NCI-H128 (cell line): ENCODE results near the gene INHBC.

Experiments used
- DNase-seq: peaks from one replicate; lab custom pipeline; 2025; ENCODE audit not compliant: unreplicated experiment; lab: John Stamatoyannopoulos, UW

INHBC gene

DNA sequence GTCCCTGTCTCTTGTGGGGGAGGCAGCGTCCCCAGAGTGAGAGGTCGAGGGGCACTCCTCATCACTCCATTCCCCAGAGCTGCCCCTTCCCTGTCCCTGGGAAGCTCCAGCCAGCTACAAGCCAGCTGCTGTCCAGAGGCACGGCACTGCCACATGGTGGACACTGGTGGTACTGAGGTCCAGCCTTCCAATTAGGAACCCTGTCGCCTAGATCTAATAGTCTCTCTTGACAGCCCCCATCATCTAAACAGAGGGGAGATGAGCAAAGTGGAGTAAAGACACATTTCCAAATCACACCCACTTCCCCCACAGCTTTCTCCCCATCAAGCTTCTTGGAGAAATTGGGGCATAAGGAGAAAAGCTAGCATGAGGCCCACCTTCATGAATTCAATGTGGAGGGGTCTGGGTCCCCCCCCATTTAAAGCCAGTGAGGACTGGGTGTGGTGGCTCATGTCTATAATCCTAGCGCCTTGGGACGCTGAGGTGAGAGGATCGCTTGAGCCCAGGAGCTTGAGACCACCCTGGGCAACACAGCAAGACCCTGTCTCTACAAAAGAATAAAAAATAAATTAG, 18.4 kb downstream of the INHBC start:
- DNase-seq, result peak; percentile 71

GRCh38 chr12:57454213-57454565, 19.6 kb downstream of the INHBC start:
- DNase-seq, result no peak

- DNase-seq, result no peak
Measured at GRCh38 chr12:57454566-57455373, 20.2 kb downstream of the INHBC start, which contains the start of gene INHBE. TSS of gene INHBE (plus strand) at chr12:57455307. CDS start at chr12:57455537, 230 bp downstream.

DNA sequence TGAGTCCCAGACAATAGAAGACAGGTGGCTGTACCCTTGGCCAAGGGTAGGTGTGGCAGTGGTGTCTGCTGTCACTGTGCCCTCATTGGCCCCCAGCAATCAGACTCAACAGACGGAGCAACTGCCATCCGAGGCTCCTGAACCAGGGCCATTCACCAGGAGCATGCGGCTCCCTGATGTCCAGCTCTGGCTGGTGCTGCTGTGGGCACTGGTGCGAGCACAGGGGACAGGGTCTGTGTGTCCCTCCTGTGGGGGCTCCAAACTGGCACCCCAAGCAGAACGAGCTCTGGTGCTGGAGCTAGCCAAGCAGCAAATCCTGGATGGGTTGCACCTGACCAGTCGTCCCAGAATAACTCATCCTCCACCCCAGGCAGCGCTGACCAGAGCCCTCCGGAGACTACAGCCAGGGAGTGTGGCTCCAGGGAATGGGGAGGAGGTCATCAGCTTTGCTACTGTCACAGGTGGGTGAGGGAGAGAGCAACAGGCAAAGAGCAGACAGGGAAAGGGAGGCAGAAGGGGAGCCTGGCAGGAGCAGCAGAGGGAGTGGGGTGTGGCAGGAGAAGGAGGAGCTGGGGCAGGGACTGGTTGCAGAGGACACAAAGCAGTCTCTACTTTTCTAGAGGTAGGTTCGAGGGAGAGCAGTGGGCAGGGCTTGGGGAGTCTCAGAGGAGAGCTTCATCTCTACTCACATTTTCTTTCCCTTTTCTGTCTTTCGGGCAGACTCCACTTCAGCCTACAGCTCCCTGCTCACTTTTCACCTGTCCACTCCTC, 21.0 kb downstream of the INHBC start:
- DNase-seq, result no peak

DNA sequence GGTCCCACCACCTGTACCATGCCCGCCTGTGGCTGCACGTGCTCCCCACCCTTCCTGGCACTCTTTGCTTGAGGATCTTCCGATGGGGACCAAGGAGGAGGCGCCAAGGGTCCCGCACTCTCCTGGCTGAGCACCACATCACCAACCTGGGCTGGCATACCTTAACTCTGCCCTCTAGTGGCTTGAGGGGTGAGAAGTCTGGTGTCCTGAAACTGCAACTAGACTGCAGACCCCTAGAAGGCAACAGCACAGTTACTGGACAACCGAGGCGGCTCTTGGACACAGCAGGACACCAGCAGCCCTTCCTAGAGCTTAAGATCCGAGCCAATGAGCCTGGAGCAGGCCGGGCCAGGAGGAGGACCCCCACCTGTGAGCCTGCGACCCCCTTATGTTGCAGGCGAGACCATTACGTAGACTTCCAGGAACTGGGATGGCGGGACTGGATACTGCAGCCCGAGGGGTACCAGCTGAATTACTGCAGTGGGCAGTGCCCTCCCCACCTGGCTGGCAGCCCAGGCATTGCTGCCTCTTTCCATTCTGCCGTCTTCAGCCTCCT, 21.6 kb downstream of the INHBC start:
- DNase-seq, result peak; percentile 20

DNA sequence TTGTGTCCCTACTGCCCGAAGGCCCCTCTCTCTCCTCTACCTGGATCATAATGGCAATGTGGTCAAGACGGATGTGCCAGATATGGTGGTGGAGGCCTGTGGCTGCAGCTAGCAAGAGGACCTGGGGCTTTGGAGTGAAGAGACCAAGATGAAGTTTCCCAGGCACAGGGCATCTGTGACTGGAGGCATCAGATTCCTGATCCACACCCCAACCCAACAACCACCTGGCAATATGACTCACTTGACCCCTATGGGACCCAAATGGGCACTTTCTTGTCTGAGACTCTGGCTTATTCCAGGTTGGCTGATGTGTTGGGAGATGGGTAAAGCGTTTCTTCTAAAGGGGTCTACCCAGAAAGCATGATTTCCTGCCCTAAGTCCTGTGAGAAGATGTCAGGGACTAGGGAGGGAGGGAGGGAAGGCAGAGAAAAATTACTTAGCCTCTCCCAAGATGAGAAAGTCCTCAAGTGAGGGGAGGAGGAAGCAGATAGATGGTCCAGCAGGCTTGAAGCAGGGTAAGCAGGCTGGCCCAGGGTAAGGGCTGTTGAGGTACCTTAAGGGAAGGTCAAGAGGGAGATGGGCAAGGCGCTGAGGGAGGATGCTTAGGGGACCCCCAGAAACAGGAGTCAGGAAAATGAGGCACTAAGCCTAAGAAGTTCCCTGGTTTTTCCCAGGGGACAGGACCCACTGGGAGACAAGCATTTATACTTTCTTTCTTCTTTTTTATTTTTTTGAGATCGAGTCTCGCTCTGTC, 22.3 kb downstream of the INHBC start:
- DNase-seq, result no peak

- DNase-seq, result no peak
Measured at GRCh38 chr12:57458665-57459054, 24.1 kb downstream of the INHBC start.

GRCh38 chr12:57459055-57459749, 24.6 kb downstream of the INHBC start:
- peak; percentile 89 for DNase-seq

DNA sequence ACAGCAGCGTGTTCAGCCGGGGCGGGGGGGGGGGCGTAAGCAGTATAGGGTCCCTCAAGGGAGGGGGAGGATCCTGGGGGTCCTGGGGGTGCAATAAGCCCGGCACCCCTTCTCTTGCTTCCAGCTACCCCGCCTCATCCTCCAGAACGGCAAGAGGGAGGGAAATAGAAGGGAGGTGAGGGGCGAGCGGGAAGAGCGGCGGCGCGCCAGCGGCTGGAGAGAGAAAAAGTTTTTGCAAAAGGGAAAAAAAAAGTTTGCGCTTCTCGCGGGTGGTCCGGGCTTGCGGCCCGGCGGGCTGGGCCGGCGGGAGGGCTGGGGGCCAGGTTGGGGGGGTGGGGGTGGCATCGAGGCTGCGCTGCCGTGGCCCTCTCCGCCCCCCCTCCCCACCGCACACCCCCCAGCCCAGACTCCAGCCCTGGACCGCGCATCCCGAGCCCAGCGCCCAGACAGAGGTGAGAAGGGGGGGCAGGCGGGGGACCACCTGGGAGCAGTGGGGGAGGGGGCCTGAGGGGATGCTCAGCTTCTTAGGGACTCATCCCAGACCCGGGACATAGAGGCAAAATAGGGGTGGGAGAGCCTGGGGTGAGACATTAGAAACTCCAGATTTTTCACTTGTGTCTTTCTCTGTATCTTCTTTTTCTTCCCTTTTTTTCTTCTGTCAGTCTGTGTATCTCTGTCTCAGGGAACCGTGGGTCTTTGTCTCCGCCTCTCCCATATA, 25.3 kb downstream of the INHBC start, which contains the start of gene GLI1:
Gene GLI1, plus strand, starts transcription at position 36 of the 718 bp plus-strand sequence. CDS start 3,907 bp downstream, outside the sequence.
- DNase-seq, result no peak

DNA sequence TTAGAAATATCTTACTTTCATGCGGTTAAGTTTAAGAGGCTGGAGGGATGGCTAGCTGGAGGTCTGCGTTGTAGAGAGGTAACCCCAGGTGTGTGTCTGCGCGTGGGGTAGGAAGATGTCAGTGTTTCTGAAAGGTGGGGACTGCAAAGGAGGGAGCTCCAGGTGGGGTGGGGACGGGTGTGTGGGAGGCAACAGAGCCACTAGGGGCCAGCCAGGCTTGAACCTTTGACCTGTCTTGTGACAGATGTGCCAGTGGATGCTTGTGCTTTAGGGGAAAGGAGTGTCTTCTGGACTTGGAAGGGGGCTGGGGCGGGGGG, 25.8 kb downstream of the INHBC start:
- no peak for DNase-seq

DNA sequence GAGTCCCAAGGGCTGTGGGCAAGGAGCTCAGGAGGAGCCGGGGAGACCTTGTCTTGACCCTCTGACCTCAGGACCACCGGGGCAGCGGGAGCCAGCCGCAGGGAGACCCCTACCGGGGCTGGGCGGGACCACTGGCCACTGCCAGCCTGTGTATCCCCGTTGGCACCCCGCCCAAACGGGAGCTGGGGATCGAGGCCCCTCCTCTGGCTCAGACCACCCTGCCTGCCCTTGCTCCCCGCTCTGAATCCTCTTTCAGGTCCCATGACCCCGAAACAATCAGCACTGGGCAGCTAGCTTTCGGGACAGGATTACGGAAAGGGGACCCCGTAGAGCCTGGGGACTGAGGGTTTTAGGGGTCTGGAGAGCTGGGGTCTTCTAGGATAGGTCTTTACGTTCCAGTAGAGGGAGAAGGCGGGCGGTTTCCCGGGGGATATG, 26.3 kb downstream of the INHBC start:
- no peak for DNase-seq

DNA sequence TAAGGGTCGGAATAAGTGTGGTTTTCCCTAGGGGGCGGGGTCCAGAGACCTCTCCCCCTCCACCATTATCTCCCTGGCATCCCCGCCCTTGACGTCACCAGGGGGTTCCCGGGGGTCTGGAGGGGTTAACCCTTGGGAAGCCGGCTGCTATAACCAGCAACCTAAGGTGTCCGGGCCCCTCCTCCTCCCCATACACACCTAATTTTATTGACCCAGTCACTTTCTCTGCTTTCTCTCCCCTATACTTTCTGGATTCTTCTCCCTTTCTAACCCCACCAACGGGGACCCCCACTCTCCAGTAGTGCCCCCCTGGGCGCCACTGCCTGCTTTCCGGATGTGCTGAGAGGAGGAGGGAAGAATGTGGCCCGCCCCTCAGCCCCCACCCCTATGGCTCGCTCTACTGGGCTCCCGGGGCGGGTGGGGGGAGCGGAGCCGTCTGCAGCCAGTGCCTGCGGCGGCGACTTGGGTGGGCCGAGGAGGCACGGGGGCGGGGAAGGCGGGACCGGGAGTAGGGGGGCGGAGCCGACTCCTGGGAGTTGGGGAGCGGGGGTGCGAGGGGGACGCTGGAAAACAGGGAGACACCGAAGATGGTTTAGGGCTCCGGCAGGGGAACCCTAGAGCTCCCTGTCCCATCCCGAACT, 26.8 kb downstream of the INHBC start:
- DNase-seq, result no peak

DNA sequence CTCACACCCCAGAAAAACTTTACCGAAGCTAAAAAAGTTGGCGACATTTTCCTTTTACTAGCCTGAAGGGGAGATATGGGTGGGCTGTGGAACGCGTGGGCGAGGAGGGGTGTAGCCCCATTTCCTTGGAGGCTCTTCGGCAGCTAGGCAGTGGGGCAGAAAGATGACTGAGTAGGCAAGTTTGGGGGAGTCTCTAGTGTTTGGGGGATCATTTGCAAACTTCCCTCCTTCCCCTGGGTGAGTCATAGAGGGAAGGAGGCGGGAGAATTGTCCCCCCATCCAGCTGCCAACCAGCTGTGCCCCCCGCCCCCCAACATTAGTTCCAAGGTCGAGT, 27.3 kb downstream of the INHBC start:
- DNase-seq, result no peak

- peak; percentile 87 for DNase-seq
Measured at GRCh38 chr12:57462251-57462911, 27.8 kb downstream of the INHBC start.

DNA sequence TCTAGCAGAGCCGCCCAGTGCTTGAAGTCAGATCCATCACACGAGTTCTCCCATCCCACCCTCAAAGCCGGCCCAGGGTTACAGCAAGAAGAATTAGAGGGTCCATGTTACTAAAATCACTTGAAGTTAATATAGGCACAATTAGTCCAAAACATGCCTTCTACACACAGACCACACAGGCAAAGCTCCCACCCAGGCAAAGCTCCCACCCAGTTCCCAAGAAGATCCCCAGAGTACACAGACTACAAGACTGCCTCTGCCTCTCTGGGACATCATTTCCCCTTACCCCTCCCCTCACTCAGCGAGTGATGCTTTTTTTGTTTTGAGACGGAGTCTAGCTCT, 28.3 kb downstream of the INHBC start:
- no peak for DNase-seq

- DNase-seq, result no peak
Measured at GRCh38 chr12:57464569-57464968, 30.0 kb downstream of the INHBC start.

DNA sequence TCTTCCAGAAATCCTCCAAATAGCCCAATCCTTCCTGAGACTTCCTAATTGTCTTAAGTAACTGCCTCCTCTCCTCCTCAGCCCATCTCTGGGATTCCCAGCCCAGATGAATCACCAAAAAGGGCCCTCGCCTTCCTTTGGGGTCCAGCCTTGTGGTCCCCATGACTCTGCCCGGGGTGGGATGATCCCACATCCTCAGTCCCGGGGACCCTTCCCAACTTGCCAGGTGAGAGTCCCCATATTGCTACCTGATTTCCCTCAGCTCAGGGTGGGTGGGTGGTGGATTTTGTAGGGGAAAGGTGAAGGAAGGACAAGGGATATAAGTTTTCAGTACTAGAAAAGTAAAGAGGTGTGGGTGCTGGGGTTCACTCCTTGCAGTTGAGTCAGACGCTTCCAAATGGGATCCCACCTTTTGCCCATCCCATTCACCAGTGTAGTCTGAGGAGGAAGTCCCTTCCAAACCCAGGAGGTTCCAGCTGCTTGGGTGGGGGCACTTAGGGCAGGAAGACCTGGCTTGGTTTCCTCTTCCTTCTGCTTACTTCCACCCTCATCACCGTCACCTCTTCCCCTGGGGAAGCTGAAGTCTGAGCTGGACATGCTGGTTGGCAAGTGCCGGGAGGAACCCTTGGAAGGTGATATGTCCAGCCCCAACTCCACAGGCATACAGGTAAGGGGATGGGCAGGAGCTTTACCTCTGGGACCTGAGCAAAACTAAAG, 30.6 kb downstream of the INHBC start:
- no peak for DNase-seq

DNA sequence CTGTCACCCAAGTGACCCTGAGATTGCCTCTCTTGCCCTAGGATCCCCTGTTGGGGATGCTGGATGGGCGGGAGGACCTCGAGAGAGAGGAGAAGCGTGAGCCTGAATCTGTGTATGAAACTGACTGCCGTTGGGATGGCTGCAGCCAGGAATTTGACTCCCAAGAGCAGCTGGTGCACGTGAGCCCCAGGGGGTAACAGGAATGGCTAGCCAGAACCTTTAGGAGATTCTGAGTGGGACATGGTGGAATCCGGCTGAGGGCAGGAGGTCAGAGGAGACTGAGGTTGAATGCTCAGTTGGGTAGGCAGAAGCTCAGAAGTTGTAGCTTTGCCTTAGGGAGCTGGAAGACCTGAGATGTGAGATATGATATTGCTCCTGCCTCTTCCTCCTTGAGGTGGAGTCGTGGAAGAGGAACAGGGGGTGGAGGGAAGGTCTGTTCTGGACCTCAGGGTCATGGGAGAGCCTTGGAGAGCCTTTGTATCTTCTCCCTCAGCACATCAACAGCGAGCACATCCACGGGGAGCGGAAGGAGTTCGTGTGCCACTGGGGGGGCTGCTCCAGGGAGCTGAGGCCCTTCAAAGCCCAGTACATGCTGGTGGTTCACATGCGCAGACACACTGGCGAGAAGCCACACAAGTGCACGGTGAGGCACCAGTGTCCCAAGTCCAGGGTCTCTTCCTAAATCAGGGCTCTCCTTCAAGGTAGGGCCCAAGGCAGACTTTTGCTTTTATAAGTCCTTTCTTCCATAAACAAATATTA, 31.3 kb downstream of the INHBC start:
- DNase-seq, result no peak
